DOHH2 (cell line): ENCODE measurements around the gene GNG8.

ENCODE experiments used
- H3F3A ChIP-seq: fragments of 200-600 bp; sonication (generic), shearing (Covaris generic); 2 replicates; pipeline ENCODE4 v1.6.0; 2016; ENCODE audit warnings: antibody characterized with exemption, mild to moderate bottlenecking; ENCODE audit not compliant: control insufficient read depth, insufficient read depth
- H3K27ac ChIP-seq: fragments of 200-600 bp; sonication (generic); 2 replicates; pipeline ENCODE4 v1.5.1; 2014; ENCODE audit warnings: low read depth, mild to moderate bottlenecking, low read length, moderate library complexity
- H3K27me3 ChIP-seq: fragments of 200-600 bp; sonication (generic); 2 replicates; pipeline ENCODE4 v1.6.1; 2014; ENCODE audit warnings: mild to moderate bottlenecking, low read length, mixed read lengths; ENCODE audit not compliant: control insufficient read depth
- H3K36me3 ChIP-seq: fragments of 200-600 bp; sonication (generic); 2 replicates; pipeline ENCODE4 v1.6.1; 2014; ENCODE audit warnings: mild to moderate bottlenecking, low read length, moderate library complexity, mixed read lengths; ENCODE audit not compliant: control insufficient read depth
- H3K4me1 ChIP-seq: fragments of 200-600 bp; sonication (generic); 2 replicates; pipeline ENCODE4 v1.6.1; 2014; ENCODE audit warnings: mild to moderate bottlenecking, low read length, mixed read lengths; ENCODE audit not compliant: control insufficient read depth
- H3K4me2 ChIP-seq: fragments of 200-600 bp; sonication (generic); 2 replicates; pipeline ENCODE4 v1.6.0; 2014; ENCODE audit warnings: mild to moderate bottlenecking, low read length, moderate library complexity
- H3K4me3 ChIP-seq: fragments of 200-600 bp; sonication (generic); 2 replicates; pipeline ENCODE4 v1.5.1; 2014; ENCODE audit warnings: mild to moderate bottlenecking, low read length, mixed read lengths
- H3K79me2 ChIP-seq: fragments of 200-600 bp; sonication (generic); 2 replicates; pipeline ENCODE4 v1.6.1; 2014; ENCODE audit warnings: mild to moderate bottlenecking, low read length, mixed read lengths; ENCODE audit not compliant: control insufficient read depth
- H3K9me2 ChIP-seq: fragments of 200-600 bp; sonication (generic); replicated peaks from 2 replicates; pipeline ENCODE4 v1.6.1; 2014; ENCODE audit warnings: mild to moderate bottlenecking, low read length, mixed read lengths; ENCODE audit not compliant: control insufficient read depth
- H3K9me3 ChIP-seq: fragments of 200-600 bp; sonication (generic); 2 replicates; pipeline ENCODE4 v1.6.1; 2014; ENCODE audit warnings: antibody characterized with exemption, low read length, mixed read lengths; ENCODE audit not compliant: control insufficient read depth, insufficient read depth
- H4K20me1 ChIP-seq: fragments of 200-600 bp; sonication (generic); 2 replicates; pipeline ENCODE4 v1.6.0; 2014; ENCODE audit warnings: low read depth, mild to moderate bottlenecking, antibody characterized with exemption, low read length, moderate library complexity; ENCODE audit not compliant: control insufficient read depth, insufficient read depth
- EZH2phosphoT487 ChIP-seq: fragments of 200-600 bp; sonication (generic); IDR thresholded peaks from 2 replicates; pipeline ENCODE4 v1.6.1; 2017; ENCODE audit warnings: borderline replicate concordance, mild to moderate bottlenecking, antibody characterized with exemption, low read length, moderate library complexity, mixed read lengths
- TF ChIP-seq, protein P1 (sequence below): fragments of 200-600 bp; sonication (generic); IDR thresholded peaks from one replicate; pipeline ENCODE4 v1.5.1; 2014; ENCODE audit warnings: antibody characterized with exemption, mild to moderate bottlenecking, low read depth, low read length; ENCODE audit not compliant: poor library complexity, severe bottlenecking

GNG8 gene

DNA sequence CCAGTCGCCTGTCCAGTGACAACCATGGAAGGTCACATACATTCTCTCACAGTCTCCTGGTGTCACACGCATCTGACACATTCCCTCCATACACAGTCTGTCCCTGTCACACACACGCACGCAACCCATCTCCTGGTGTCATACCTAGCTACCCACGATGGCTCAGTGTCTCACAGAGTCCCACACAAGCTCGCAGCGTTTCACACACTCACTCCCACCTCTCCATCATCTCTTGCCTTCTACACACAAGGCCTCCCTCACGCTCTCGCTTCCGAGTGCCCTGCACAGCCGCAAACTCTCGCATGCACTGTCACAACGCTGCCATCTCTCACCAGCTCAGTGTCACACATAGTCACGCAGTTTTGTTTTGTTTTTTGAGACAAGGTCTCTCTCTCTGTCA is 1.2 kb upstream of the GNG8 start:
- no peak overlapping the region for H3K4me2 ChIP-seq
- H3K27me3 ChIP-seq = peaks cover 76% of the 10 kb centered on the region
- TF ChIP-seq EZH2phosphoT487 = no peak
- TF ChIP-seq, protein P1, sequence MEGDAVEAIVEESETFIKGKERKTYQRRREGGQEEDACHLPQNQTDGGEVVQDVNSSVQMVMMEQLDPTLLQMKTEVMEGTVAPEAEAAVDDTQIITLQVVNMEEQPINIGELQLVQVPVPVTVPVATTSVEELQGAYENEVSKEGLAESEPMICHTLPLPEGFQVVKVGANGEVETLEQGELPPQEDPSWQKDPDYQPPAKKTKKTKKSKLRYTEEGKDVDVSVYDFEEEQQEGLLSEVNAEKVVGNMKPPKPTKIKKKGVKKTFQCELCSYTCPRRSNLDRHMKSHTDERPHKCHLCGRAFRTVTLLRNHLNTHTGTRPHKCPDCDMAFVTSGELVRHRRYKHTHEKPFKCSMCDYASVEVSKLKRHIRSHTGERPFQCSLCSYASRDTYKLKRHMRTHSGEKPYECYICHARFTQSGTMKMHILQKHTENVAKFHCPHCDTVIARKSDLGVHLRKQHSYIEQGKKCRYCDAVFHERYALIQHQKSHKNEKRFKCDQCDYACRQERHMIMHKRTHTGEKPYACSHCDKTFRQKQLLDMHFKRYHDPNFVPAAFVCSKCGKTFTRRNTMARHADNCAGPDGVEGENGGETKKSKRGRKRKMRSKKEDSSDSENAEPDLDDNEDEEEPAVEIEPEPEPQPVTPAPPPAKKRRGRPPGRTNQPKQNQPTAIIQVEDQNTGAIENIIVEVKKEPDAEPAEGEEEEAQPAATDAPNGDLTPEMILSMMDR = no peak

DNA sequence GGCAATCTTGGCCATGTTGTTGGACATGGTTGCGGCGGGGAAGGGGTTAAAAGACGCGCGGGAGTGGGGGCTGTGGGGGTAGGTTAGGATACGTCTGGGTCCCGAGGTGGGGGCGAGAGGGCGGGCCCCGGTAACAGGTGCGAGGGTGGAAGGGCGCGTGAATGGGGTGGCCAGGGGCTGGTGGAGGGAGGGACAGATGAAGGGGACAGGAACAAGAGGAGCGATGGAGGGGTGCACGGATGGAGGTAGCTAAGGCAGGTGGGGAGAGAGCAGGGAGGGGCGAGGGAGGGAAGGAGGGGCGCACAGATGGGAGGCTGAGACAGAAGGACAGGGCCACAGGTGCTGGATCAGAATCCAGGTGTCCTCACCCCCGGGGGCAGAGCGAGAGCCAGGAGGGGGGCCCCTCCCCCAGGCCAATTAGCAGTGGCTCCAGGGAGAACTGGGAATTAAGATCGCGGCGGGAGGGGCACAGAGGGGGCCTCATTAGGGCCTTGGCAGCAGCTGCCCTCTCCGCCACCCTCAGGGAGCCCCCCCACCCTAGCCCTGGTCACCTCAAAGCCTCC is 1.3 kb downstream of the GNG8 start:
- TF ChIP-seq, protein P1 = no peak
- no peak for TF ChIP-seq EZH2phosphoT487
- Histone ChIP-seq H3K36me3 (no peaks in the 10 kb centered on the region), H3K4me2 (peak overlapping the region; percentile 66), H3K27me3 (peaks cover 69% of the 10 kb centered on the region), H3F3A (no peaks in the 10 kb centered on the region; the same call in 1 of the 2 replicates), H3K4me1 (peaks cover 45% of the 10 kb centered on the region), H3K27ac (no peak overlapping the region), H4K20me1 (peaks cover 8% of the 10 kb centered on the region), H3K9me3 (no peaks in the 10 kb centered on the region), H3K9me2 (no peaks in the 10 kb centered on the region), H3K79me2 (no peaks in the 10 kb centered on the region), H3K4me3 (peak overlapping the region; percentile 60)

More for the DNA sequence above, 1.2 kb upstream of the GNG8 start:
- peaks cover 8% of the 10 kb centered on the region for H4K20me1 ChIP-seq
- H3K36me3 ChIP-seq = no peaks in the 10 kb centered on the region
- no peaks in the 10 kb centered on the region for H3K79me2 ChIP-seq
- H3K4me1 ChIP-seq = peaks cover 48% of the 10 kb centered on the region
- no peaks in the 10 kb centered on the region for H3K9me3 ChIP-seq
- H3K4me3 ChIP-seq = no peak overlapping the region
- no peak overlapping the region for H3K27ac ChIP-seq
- no peaks in the 10 kb centered on the region for H3K9me2 ChIP-seq
- no peaks in the 10 kb centered on the region; the same call in 1 of the 2 replicates for H3F3A ChIP-seq

DNA sequence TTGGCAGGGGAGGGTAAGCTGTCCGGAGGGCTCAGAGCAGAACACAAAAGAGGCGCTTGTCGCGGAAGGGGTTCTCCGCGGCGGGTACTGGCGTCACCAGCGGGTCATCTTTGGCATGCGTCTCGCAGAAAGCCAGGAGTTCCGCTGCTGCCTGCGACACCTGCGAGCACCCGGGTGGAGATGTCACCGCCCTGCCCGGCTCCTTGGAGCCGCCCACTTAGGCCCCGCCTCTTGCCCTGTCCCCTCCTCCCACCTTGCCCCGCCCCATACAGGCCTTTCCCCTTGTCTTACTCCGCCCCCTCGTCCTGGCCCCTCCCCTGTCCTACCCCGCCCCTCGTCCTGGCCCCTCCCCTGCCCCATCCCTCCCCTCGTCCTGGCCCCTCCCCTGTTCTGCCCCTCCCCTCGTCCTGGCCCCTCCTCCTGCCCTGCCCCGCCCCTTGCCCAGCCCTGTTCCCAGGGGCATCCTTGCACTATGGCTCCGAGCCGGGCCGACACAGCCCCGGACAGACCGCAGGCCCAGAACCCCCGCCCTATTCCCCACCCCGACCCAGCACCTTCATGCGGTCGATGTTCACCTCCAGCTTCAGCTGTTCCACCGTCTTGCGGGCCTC is 1.9 kb downstream of the GNG8 start:
- Histone ChIP-seq H3K9me2 (no peaks in the 10 kb centered on the region), H4K20me1 (peaks cover 8% of the 10 kb centered on the region), H3K4me3 (peak overlapping the region; percentile 60), H3F3A (no peaks in the 10 kb centered on the region; the same call in 1 of the 2 replicates), H3K27ac (no peak overlapping the region), H3K27me3 (peaks cover 63% of the 10 kb centered on the region), H3K36me3 (no peaks in the 10 kb centered on the region), H3K79me2 (no peaks in the 10 kb centered on the region), H3K4me2 (peak overlapping the region; percentile 66), H3K4me1 (peaks cover 39% of the 10 kb centered on the region), H3K9me3 (no peaks in the 10 kb centered on the region)
- TF ChIP-seq EZH2phosphoT487 = no peak
- TF ChIP-seq, protein P1 = no peak
